Measurements from ENCODE around the gene MMUT. TPM values are rescaled to one million over a fixed set of nuclear protein-coding genes. Genes with fewer than 3 reads are reported as not detected.

The MMUT gene
- total RNA-seq, 6 experiments from 2014 or later, result 24.7 to 108 (median 63.9) TPM

GRCh38 chr6:49462599-49462926 is 490 bp downstream of the MMUT start:
- ATAC-seq (peak; percentile 38 to 61 (median 50)), DNase-seq (no peak)
- no peaks in the 10 kb centered on the region for H3K27me3 ChIP-seq
- H3K4me3 ChIP-seq, result peak overlapping the region; percentile 76 to 83 (median 77)
- under 1% methylated on average over 7 of the region's 7 CpGs for WGBS (ENCODE audit: insufficient coverage, low coverage, low lambda C conversion rate, missing lambda C conversion rate)
- no peak for TF ChIP-seq CTCF (IDR thresholded peaks at IDR 0.05)
- no peak for TF ChIP-seq POLR2A (IDR thresholded peaks at IDR 0.05)
- H3K27ac ChIP-seq, result peak overlapping the region; percentile 77 to 95 (median 92)
- no peaks in the 10 kb centered on the region for H3K9me3 ChIP-seq
- H3K36me3 ChIP-seq, result peaks cover 0 to 18% (median 4%) of the 10 kb centered on the region in 4 donors
- intact Hi-C loops (cut with DNase I), result no loop called here
- H3K4me1 ChIP-seq, result peaks cover 0 to 28% (median 0%) of the 10 kb centered on the region in 4 donors

GRCh38 chr6:49462071-49462470 is 982 bp downstream of the MMUT start:
- Histone ChIP-seq H3K4me3 (peak overlapping the region; percentile 76 to 83 (median 77)), H3K9me3 (no peaks in the 10 kb centered on the region), H3K27me3 (no peaks in the 10 kb centered on the region), H3K27ac (peak overlapping the region; percentile 77 to 95 (median 92)), H3K36me3 (peaks cover 0 to 23% (median 7%) of the 10 kb centered on the region in 4 donors), H3K4me1 (peaks cover 0 to 33% (median 0%) of the 10 kb centered on the region in 4 donors)
- peak in 1 of 4 donors; percentile 37 for ATAC-seq
- DNase-seq, result no peak
- 11% methylated on average over 3 of the region's 3 CpGs for WGBS (ENCODE audit: insufficient coverage, low coverage, low lambda C conversion rate, missing lambda C conversion rate)
- TF ChIP-seq POLR2A (IDR thresholded peaks at IDR 0.05), result no peak
- TF ChIP-seq CTCF (IDR thresholded peaks at IDR 0.05), result no peak
- intact Hi-C loops (cut with DNase I), result no loop called here

- H3K27ac ChIP-seq, result no peak overlapping the region
- H3K36me3 ChIP-seq, result peaks cover 0 to 57% (median 12%) of the 10 kb centered on the region in 4 donors
- 64% methylated on average over 4 of the region's 4 CpGs for WGBS (ENCODE audit: insufficient coverage, low coverage, low lambda C conversion rate, missing lambda C conversion rate)
- H3K9me3 ChIP-seq, result no peaks in the 10 kb centered on the region
- ATAC-seq, result no peak
- H3K27me3 ChIP-seq, result no peaks in the 10 kb centered on the region
- peaks cover 0 to 33% (median 0%) of the 10 kb centered on the region in 4 donors for H3K4me1 ChIP-seq
- no peak for TF ChIP-seq POLR2A (IDR thresholded peaks at IDR 0.05)
- TF ChIP-seq CTCF (IDR thresholded peaks at IDR 0.05), result no peak
- DNase-seq, result no peak
- no peak overlapping the region for H3K4me3 ChIP-seq
- intact Hi-C loops (cut with DNase I), result no loop called here
These were observed 5.3 kb downstream of the MMUT start for GRCh38 chr6:49457771-49458170.

GRCh38 chr6:49454787-49455709 is 8.0 kb downstream of the MMUT start:
- DNase-seq (no peak), ATAC-seq (no peak)
- 89% methylated on average over 3 of the region's 3 CpGs for WGBS (ENCODE audit: insufficient coverage, low coverage, low lambda C conversion rate, missing lambda C conversion rate)
- TF ChIP-seq CTCF (IDR thresholded peaks at IDR 0.05), result no peak
- TF ChIP-seq POLR2A (IDR thresholded peaks at IDR 0.05), result no peak
- peaks cover 0 to 84% (median 15%) of the 10 kb centered on the region in 4 donors for H3K36me3 ChIP-seq
- H3K9me3 ChIP-seq, result no peaks in the 10 kb centered on the region
- intact Hi-C loops (cut with DNase I), result no loop called here
- H3K27ac ChIP-seq, result no peak overlapping the region
- no peak overlapping the region for H3K4me3 ChIP-seq
- H3K4me1 ChIP-seq, result peaks cover 0 to 20% (median 0%) of the 10 kb centered on the region in 4 donors
- H3K27me3 ChIP-seq, result no peaks in the 10 kb centered on the region

Measured in right lobe of liver (tissue), 6 donors.